ENCODE measurements around the gene KLHL13. TPM values are rescaled to one million over a fixed set of nuclear protein-coding genes. Genes with fewer than 3 reads are reported as not detected.
"Not testable (repeated sequence)": the region's sequence is repeated elsewhere in the genome, so short reads cannot be mapped to it uniquely, and the experiment has no call there.

KLHL13 gene
- total RNA-seq, 1 experiment from 2014 or later: 4.2 TPM

- Histone ChIP-seq H3K36me3 (ENCODE audit: control insufficient read depth in 1 of 2, insufficient read depth in 2 of 2, low read length in 2 of 2) (no peaks in the 10 kb centered on the region), H3K9me2 (ENCODE audit: insufficient read depth) (no peaks in the 10 kb centered on the region), H4K20me1 (ENCODE audit: insufficient read depth) (no peaks in the 10 kb centered on the region), H2AFZ (ENCODE audit: low read depth, low read length, poor library complexity, severe bottlenecking) (no peak overlapping the region), H3K79me2 (ENCODE audit: insufficient read depth, low read length) (no peaks in the 10 kb centered on the region), H3K4me1 (ENCODE audit: control insufficient read depth in 1 of 2, insufficient read depth in 2 of 2, low read length in 2 of 2) (no peaks in the 10 kb centered on the region), H3K27me3 (ENCODE audit: insufficient read depth, low read length) (no peaks in the 10 kb centered on the region), H3K9me3 (ENCODE audit: control insufficient read depth in 1 of 2, insufficient read depth in 1 of 2, low read depth in 1 of 2, low read length in 2 of 2) (no peaks in the 10 kb centered on the region), H3K27ac (ENCODE audit: low read depth, low read length) (no peak overlapping the region), H3K4me3 (replicated peaks in 1 of 2; ENCODE audit: low read depth in 1 of 2, low read length in 2 of 2) (no peak overlapping the region), H3K4me2 (ENCODE audit: low read length) (no peak overlapping the region), H3K9ac (ENCODE audit: low read length) (no peak overlapping the region)
- ChIA-PET CTCF (no interaction called here), POLR2A (no interaction called here), RAD21 (ENCODE audit: low non-redundant PET in 1 of 2, low total read pairs in 2 of 2, uncharacterized antibody in 2 of 2, unreplicated experiment in 2 of 2) (no interaction called here)
- no TSS peak for BruUV-seq (replicated peaks)
- ATAC-seq (no peak), DNase-seq (ENCODE audit: low read depth, low spot score) (no peak)
- TF ChIP-seq TCF7L2 (IDR thresholded peaks at IDR 0.05; ENCODE audit: borderline replicate concordance, extremely low read depth, insufficient read depth, insufficient read length) (no peak), CBX3 (IDR thresholded peaks at IDR 0.05; ENCODE audit: low read depth) (no peak), JUND (IDR thresholded peaks at IDR 0.05) (no peak), ZBTB33 (IDR thresholded peaks at IDR 0.05; ENCODE audit: extremely low read depth, insufficient replicate concordance, low read length) (no peak), REST (IDR thresholded peaks at IDR 0.05; ENCODE audit: low read depth) (no peak), CEBPB (IDR thresholded peaks at IDR 0.05; ENCODE audit: low read depth) (no peak), ATF3 (IDR thresholded peaks at IDR 0.05) (no peak), RAD21 (IDR thresholded peaks at IDR 0.05; ENCODE audit: low read depth) (no peak)
- intact Hi-C loops (cut with micrococcal nuclease): no loop called here
Measured at GRCh38 chrX:117957128-117957527, 159.5 kb downstream of the KLHL13 start.

- H3K4me1 ChIP-seq (ENCODE audit: control insufficient read depth in 1 of 2, insufficient read depth in 2 of 2, low read length in 2 of 2); RAD21 ChIA-PET (ENCODE audit: low non-redundant PET in 1 of 2, low total read pairs in 2 of 2, uncharacterized antibody in 2 of 2, unreplicated experiment in 2 of 2); intact Hi-C loops (cut with micrococcal nuclease); DNase-seq (ENCODE audit: low read depth, low spot score); H3K9ac ChIP-seq (ENCODE audit: low read length); H3K27ac ChIP-seq (ENCODE audit: low read depth, low read length); H3K4me3 ChIP-seq (replicated peaks in 1 of 2; ENCODE audit: low read depth in 1 of 2, low read length in 2 of 2); H3K9me3 ChIP-seq (ENCODE audit: control insufficient read depth in 1 of 2, insufficient read depth in 1 of 2, low read depth in 1 of 2, low read length in 2 of 2); H3K4me2 ChIP-seq (ENCODE audit: low read length); H3K79me2 ChIP-seq (ENCODE audit: insufficient read depth, low read length); H4K20me1 ChIP-seq (ENCODE audit: insufficient read depth); H2AFZ ChIP-seq (ENCODE audit: low read depth, low read length, poor library complexity, severe bottlenecking); H3K9me2 ChIP-seq (ENCODE audit: insufficient read depth); BruUV-seq (replicated peaks); H3K27me3 ChIP-seq (ENCODE audit: insufficient read depth, low read length); H3K36me3 ChIP-seq (ENCODE audit: control insufficient read depth in 1 of 2, insufficient read depth in 2 of 2, low read length in 2 of 2); CTCF ChIA-PET; POLR2A ChIA-PET; ATAC-seq: not testable (repeated sequence)
Measured at GRCh38 chrX:117939296-117939695, 177.3 kb downstream of the KLHL13 start.

Data from HCT116 (cell line).